GM18907 (cell line): Measurements from ENCODE around the gene HSP90AA1.
"Not testable (repeated sequence)": the region's sequence is repeated elsewhere in the genome, so short reads cannot be mapped to it uniquely, and the experiment has no call there.

ENCODE experiments used
- ATAC-seq: cut with Tn5 transposase; IDR thresholded peaks from one replicate; pipeline ENCODE4 v1.9.1; 2021; ENCODE audit warnings: mild to moderate bottlenecking, moderate library complexity; ENCODE audit not compliant: unreplicated experiment

Gene HSP90AA1

DNA sequence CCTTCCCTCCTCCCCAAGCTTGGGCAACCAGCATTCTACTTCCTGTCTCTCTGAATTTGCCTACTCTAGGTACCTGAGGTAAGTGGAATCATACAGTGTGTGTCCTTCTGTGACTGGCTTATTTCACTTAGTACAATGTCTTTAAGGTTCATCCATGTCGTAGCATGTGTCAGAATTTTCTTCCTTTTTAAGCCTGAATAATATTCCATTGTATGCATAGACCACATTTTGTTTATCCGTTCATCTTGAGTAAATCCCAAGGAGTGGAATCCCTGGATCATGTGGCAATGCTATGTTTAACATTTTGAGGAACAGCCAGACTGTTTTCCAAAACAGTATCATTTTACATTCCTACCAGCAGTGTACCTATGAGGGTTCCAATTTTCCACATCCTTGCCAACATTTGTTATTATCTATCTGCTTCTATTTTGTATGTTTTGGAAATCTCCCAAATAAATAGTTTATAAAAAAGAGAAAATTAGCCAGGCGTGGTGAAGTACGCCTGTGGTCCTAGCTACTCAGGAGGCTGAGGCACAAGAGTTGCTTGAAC is 12.4 kb downstream of the HSP90AA1 start:
- ATAC-seq: no peak

DNA sequence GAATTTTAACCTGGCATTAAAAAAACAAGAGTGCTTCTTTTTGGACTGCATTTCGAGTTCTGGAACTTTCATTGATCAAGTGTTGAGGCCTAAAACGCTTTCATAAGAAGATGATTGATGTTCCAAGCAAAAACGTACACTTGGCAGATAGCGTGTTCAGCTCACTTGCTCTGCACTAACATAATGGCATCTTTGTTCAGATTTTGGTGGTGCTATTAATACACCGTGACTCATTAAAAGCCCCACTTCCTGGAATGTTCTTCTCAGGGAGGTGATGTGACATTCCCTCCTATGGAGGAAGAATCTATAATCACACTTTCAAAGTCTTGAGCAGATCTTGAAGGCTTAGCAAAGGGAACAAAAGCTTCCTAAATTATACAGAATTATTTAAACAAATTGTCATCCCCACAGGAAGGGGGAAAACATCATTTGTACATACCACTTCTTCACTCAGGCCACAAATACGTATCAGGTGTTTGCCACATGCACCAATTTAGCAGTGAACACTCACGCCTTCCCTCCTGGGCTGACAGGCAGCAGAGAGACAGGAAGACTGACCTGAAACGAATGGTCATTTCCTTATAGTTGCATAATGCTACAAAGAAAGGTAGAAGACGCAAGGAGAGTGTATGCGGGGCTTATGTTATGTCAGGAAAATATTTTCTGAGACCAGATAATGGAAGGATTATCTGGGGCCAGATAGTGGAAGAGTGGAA is 15.4 kb downstream of the HSP90AA1 start:
- ATAC-seq: no peak

DNA sequence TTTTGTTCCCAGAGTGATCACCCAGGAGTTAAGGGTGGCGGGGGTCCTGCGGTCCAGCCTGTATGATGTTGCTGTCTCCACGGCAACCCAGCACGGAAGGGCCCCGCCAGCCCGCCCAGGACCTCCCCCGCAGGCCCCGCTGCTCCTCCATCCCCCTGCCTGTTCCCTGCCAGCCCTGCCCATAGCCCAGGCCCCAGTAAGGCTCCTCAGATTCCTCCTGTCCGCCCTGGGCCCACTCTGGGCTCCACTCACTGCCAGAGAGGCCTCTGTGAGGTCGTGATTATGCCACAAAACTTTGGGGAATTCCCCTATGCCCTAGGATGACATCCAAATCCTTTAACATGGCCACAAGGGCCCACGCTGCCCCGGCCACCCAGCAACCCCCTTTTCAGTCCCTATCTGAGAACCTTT is 20.8 kb downstream of the HSP90AA1 start:
- no peak for ATAC-seq

- not testable (repeated sequence) for ATAC-seq
Measured at GRCh38 chr14:102064590-102064989, 22.3 kb downstream of the HSP90AA1 start.

DNA sequence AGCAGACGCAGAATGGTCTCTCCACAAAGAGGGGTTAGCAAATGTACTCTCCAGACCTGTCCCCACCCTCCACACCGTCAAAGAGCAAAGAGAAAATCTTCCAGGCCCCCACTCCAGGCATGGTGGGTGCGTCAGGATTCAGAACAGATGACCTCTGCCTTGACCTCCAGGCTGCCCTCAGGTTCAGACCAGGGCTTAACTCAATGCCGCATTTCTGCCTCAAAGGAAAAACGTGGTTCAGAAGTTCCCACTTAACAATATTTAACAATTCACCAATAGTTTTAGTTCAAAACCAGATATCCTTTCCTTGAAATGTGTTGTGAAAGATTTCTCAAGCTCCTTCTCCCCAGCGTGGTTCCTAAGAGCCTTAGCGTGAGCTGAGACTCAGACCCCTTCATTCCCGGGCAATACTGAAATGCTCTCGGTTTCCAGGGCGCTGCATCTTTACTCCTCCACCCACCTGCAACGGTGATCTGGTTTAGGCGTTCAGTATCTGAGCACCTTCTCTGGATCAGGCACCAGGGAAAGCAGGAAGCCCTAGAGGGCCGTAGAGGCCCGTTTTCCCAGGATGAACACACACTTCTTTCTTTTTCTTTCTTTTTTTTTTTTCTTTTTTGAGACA is 22.9 kb downstream of the HSP90AA1 start:
- no peak for ATAC-seq

GRCh38 chr14:102063109-102063807 is 23.6 kb downstream of the HSP90AA1 start:
- ATAC-seq: peak; percentile 59

- ATAC-seq: no peak
Measured at GRCh38 chr14:102058961-102059360, 27.9 kb downstream of the HSP90AA1 start.

GRCh38 chr14:102058146-102058545 is 28.7 kb downstream of the HSP90AA1 start:
- ATAC-seq: no peak

DNA sequence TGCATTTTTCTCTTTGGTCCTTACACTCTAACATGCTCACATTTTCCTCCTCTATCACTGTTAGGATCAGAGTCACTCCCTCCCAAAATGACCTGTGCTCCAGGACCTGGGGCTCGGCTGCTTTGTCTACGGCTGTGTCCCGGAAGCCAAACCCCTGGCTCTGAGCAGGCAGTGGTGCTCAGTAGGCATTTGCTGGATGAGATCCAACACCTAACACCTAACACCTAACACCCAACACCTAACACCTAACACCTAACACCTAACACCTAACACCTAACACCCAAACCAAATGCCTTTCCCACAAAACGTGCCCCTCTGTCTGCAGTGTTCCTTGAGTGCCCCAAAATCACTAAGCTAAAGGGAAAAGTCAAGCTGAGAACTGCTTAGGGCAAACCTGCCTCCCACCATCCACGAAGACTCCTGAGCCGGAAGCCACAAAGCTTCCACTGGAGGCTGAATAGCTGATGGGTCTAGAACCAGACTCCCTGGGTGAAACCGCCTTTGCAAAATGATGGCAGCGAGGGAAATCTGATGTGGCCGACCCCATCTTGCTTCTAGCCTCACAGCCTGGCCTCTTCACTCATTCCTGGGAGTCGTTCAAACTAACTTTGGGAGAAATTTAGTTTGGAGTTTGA is 29.2 kb downstream of the HSP90AA1 start:
- no peak for ATAC-seq

- ATAC-seq: no peak
Measured at GRCh38 chr14:102056694-102057442, 30.0 kb downstream of the HSP90AA1 start.

DNA sequence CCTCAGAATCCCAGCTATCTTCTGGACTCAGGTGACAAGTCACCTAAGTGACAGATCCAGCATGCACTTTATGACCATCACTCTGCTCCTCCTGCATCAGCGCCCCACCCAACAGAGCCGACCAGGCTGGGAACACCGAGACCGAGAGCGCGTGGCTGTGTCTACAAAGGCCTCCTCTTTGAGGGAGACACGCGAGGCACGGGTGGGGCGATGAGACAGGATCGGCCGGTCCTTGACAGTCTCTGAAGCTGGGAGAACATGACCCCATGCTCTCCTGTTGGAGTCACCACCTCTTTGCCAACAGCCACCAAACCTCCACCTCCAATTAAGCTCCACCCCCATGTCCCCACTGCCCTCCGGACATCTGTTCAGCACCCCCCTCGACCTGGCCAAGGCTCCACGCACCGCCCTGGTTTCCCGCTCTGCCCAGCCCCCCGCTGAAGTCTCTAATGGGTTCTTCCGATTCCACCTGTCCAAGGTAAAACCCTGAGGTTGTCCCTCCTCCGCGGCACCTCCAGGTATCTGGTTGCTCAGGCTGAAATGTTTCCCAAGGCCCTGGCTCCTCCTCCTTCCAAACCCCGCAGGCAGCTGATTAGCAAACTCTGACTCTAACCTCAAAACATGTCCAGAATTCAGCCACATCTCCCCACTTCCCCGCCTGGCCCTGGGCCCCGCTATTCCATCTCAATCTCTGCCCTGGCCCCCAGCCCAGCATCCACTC is 31.5 kb downstream of the HSP90AA1 start:
- no peak for ATAC-seq

DNA sequence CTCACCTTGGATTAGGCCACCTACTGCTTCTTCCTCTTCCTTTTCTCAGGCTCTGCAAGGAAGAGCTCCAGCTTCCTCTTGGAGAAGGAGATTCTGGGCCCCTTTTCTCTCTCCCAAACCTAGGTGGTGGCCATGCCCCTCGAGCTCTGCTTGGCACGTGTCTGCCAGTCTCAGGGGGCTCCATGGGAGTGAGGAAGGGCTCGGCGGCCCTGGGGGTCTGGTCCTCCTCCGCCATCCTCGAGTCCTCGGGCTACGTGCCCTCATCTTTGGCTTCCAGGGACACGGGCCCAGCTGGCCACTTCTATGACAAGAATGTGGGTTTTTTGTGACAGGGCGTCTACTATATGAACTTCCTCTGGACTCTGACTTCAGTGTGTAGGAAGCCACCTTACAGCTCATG is 34.3 kb downstream of the HSP90AA1 start:
- no peak for ATAC-seq

DNA sequence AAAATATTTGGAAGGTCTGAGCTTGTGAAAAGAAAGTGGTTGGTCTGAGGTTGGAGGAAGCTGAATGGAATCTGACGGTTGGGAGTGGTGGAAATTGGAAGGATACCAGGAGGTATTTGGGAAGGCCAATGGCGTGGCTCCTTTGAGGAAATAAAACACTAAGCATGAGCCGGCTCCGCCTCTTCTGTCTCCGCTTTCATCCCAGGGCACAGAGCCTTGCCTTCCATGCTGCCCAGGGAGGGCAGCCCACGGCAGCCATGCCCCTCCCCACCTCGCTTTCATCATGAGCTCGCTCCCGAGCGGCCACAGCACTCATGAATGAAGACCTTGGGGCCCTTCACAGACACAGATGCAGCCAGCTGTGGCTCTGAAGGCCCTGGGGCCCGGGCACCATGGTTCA is 36.2 kb downstream of the HSP90AA1 start:
- no peak for ATAC-seq

DNA sequence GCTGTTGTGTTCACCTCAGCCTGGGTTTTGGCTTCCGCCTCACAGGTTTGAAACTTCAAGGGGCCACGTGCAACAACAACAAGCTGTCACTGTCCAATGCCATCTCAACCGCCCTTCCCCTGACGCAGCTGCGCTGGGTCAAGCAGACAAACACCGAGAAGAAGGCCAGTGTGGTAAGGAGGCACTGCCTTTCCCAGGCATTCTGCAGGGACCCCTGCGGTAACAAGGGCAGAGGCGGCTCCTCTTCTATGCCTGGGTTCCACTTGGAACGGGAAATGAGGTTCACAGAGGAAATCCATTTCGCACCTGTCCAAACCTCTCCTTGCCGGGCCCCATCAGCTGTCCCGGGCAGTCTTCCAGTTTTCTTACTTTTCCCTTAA is 36.8 kb downstream of the HSP90AA1 start:
- ATAC-seq: no peak

GRCh38 chr14:102049258-102050025 is 37.4 kb downstream of the HSP90AA1 start:
- ATAC-seq: no peak

DNA sequence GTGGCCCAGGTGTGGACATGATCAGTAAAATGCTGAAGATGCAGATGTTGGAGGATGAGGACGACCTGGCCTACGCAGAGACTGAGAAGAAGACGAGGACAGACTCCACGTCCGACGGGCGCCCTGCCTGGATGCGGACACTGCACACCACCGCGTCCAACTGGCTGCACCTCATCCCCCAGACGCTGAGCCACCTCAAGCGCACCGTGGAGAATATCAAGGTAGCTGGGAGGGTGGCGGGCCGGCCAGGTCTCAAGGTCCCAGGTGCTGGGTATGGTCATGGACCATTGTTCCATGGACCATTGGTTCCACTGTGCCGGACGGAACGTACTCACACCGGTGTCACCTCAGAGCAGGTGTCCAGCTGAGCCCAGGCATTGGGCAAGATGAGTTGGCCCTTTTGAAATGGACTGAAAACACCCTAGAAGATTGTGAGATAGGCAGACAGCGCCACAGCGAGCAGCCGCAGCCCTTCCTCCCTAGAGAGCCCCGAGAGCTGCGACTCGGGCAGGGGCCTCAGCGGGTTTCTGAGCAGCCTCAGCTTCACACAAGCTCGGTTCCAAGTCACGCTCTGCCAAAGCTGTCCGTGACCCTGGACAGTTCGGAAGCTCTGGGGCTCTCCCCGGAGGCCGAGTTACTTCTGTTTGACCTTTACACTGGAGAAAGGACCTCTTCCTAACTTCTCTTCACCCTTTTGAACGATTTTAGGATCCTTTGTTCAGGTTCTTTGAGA is 38.9 kb downstream of the HSP90AA1 start:
- ATAC-seq: no peak

DNA sequence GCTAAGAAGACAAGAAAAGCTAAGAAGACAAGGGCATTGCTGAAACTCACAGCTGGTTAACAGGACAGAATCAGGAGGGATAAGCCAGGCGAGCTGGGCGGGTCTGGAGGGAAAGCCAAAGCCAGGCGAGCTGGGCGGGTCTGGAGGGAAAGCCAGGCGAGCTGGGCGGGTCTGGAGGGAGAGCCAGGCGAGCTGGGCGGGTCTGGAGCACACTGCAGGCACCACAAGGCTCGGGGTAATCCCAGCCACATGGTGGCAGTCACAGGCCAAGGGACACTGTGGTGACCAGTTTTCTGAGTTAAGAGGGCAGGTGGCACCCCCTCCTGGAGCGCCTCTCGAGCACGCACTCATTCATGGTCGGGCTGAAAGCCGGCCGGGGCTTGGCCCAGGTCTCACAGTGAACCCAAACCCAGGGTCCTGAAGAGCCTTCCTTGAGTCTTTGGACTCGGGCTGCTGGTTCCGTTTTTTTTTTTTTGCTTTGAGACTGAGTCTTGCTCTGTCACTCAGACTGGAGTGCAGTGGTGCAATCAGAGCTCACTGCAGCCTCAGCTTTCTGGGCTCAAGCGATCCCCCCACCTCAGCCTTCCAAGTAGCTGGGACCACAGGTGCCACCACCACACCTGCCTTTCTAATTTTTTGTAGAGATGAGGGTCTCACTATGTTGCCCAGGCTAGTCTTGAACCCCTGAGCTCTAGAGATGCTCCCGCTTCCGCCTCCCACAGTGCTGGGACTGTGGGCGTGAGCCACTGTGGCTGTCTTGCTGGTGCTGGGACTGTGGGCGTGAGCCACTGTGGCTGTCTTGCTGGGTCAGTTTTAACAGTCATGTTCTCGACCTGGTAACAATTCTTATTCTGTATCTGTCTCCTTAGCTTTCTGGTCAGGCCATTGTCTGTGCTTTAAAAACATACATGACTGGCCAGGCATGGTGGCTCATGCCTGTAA is 40.2 kb downstream of the HSP90AA1 start:
- ATAC-seq: no peak
